Measurements from ENCODE around the gene NTM. TPM values are rescaled to one million over a fixed set of nuclear protein-coding genes. Genes with fewer than 3 reads are reported as not detected.

The NTM gene
- total RNA-seq, 1 experiment from 2014 or later: 3.1 TPM

- DNase-seq (ENCODE audit: low spot score): no peak
Measured at GRCh38 chr11:132006884-132007580, 636.6 kb downstream of the NTM start.

GRCh38 chr11:132008226-132008625 is 637.8 kb downstream of the NTM start:
- DNase-seq (ENCODE audit: low spot score): no peak

GRCh38 chr11:132008872-132009271 is 638.5 kb downstream of the NTM start:
- DNase-seq (ENCODE audit: low spot score): no peak

GRCh38 chr11:132020001-132020400 is 649.6 kb downstream of the NTM start:
- DNase-seq (ENCODE audit: low spot score): no peak

- no peak for DNase-seq (ENCODE audit: low spot score)
Measured at GRCh38 chr11:132022285-132022684, 651.9 kb downstream of the NTM start.

- no peak for DNase-seq (ENCODE audit: low spot score)
Measured at GRCh38 chr11:132022733-132023478, 652.5 kb downstream of the NTM start.

- DNase-seq (ENCODE audit: low spot score): no peak
Measured at GRCh38 chr11:132024587-132025295, 654.3 kb downstream of the NTM start.

- DNase-seq (ENCODE audit: low spot score): no peak
Measured at GRCh38 chr11:132026746-132027145, 656.3 kb downstream of the NTM start.

GRCh38 chr11:132028380-132029240 is 658.2 kb downstream of the NTM start:
- peak; percentile 39 for DNase-seq (ENCODE audit: low spot score)

- DNase-seq (ENCODE audit: low spot score): no peak
Measured at GRCh38 chr11:132030896-132031295, 660.5 kb downstream of the NTM start.

- DNase-seq (ENCODE audit: low spot score): no peak
Measured at GRCh38 chr11:132032555-132032954, 662.1 kb downstream of the NTM start.

GRCh38 chr11:132033051-132033450 is 662.6 kb downstream of the NTM start:
- DNase-seq (ENCODE audit: low spot score): no peak

GRCh38 chr11:132035228-132035627 is 664.8 kb downstream of the NTM start:
- DNase-seq (ENCODE audit: low spot score): no peak

- DNase-seq (ENCODE audit: low spot score): no peak
Measured at GRCh38 chr11:132035766-132036165, 665.4 kb downstream of the NTM start.

GRCh38 chr11:132036220-132036619 is 665.8 kb downstream of the NTM start:
- DNase-seq (ENCODE audit: low spot score): no peak

GRCh38 chr11:132036746-132037466 is 666.5 kb downstream of the NTM start:
- no peak for DNase-seq (ENCODE audit: low spot score)

GRCh38 chr11:132037467-132037862 is 667.0 kb downstream of the NTM start:
- DNase-seq (ENCODE audit: low spot score): no peak

GRCh38 chr11:132037956-132038355 is 667.5 kb downstream of the NTM start:
- DNase-seq (ENCODE audit: low spot score): no peak

- no peak for DNase-seq (ENCODE audit: low spot score)
Measured at GRCh38 chr11:132039521-132039920, 669.1 kb downstream of the NTM start.

GRCh38 chr11:132042296-132042695 is 671.9 kb downstream of the NTM start:
- DNase-seq (ENCODE audit: low spot score): no peak

- DNase-seq (ENCODE audit: low spot score): no peak
Measured at GRCh38 chr11:132043714-132044113, 673.3 kb downstream of the NTM start.
